Measurements from ENCODE around the gene CCDC107.
"Not testable (repeated sequence)": the region's sequence is repeated elsewhere in the genome, so short reads cannot be mapped to it uniquely, and the experiment has no call there.

DNA sequence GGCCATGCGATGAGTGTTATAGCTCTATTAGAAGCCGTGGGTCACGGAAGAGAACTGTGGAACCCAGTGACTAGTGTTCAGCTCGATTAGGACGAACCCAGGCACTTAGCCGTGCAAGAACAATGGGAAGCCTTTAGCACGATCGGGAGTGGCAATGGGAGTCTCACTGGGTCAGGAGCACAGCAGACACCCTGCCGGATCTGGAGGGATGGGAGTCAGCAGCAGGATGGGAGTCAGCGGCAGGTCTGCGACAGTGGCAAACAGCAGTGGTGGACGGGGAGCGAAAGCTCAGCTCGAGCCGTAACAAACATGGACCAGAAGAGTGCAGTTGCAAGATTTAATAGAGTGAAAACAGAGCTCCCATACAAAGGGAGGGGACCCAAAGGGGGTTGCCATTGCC lies 17.7 kb upstream of the CCDC107 start:
- TF ChIP-seq, protein P1, sequence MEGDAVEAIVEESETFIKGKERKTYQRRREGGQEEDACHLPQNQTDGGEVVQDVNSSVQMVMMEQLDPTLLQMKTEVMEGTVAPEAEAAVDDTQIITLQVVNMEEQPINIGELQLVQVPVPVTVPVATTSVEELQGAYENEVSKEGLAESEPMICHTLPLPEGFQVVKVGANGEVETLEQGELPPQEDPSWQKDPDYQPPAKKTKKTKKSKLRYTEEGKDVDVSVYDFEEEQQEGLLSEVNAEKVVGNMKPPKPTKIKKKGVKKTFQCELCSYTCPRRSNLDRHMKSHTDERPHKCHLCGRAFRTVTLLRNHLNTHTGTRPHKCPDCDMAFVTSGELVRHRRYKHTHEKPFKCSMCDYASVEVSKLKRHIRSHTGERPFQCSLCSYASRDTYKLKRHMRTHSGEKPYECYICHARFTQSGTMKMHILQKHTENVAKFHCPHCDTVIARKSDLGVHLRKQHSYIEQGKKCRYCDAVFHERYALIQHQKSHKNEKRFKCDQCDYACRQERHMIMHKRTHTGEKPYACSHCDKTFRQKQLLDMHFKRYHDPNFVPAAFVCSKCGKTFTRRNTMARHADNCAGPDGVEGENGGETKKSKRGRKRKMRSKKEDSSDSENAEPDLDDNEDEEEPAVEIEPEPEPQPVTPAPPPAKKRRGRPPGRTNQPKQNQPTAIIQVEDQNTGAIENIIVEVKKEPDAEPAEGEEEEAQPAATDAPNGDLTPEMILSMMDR (IDR thresholded peaks at IDR 0.05 in 2 of 3, conservative IDR thresholded peaks at IDR 0.05 in 1 of 3; ENCODE audit: insufficient read depth in 2 of 3, low read depth in 1 of 3, low read length in 3 of 3) = not testable (repeated sequence)
- not testable (repeated sequence) for TF ChIP-seq POLR2A (conservative IDR thresholded peaks at IDR 0.05); PHF21A (IDR thresholded peaks at IDR 0.05; ENCODE audit: borderline replicate concordance, low read depth); TEAD1 (CRISPR knock-in tag; IDR thresholded peaks at IDR 0.05); ZNF384 (IDR thresholded peaks at IDR 0.05; ENCODE audit: low read depth, low read length); PCBP2 (IDR thresholded peaks at IDR 0.05; ENCODE audit: low read depth, low read length, poor library complexity, severe bottlenecking)
- TF ChIP-seq, protein P2, sequence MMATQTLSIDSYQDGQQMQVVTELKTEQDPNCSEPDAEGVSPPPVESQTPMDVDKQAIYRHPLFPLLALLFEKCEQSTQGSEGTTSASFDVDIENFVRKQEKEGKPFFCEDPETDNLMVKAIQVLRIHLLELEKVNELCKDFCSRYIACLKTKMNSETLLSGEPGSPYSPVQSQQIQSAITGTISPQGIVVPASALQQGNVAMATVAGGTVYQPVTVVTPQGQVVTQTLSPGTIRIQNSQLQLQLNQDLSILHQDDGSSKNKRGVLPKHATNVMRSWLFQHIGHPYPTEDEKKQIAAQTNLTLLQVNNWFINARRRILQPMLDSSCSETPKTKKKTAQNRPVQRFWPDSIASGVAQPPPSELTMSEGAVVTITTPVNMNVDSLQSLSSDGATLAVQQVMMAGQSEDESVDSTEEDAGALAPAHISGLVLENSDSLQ (IDR thresholded peaks at IDR 0.05) = not testable (repeated sequence)
- TF ChIP-seq, protein P3, sequence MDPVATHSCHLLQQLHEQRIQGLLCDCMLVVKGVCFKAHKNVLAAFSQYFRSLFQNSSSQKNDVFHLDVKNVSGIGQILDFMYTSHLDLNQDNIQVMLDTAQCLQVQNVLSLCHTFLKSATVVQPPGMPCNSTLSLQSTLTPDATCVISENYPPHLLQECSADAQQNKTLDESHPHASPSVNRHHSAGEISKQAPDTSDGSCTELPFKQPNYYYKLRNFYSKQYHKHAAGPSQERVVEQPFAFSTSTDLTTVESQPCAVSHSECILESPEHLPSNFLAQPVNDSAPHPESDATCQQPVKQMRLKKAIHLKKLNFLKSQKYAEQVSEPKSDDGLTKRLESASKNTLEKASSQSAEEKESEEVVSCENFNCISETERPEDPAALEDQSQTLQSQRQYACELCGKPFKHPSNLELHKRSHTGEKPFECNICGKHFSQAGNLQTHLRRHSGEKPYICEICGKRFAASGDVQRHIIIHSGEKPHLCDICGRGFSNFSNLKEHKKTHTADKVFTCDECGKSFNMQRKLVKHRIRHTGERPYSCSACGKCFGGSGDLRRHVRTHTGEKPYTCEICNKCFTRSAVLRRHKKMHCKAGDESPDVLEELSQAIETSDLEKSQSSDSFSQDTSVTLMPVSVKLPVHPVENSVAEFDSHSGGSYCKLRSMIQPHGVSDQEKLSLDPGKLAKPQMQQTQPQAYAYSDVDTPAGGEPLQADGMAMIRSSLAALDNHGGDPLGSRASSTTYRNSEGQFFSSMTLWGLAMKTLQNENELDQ (CRISPR knock-in tag; IDR thresholded peaks at IDR 0.05; ENCODE audit: borderline replicate concordance) = not testable (repeated sequence)

Measured in K562 (cell line).